SK-N-SH treated with all-trans-retinoic acid at 6 μM for 48 hours (cell line): ENCODE results near the gene QRFP.

Experiments
- ATAC-seq: fragments of 200-7000 bp; cut with Tn5 transposase; 3 replicates; pipeline ENCODE4 v1.9.1; 2020; ENCODE audit warnings: mild to moderate bottlenecking, moderate library complexity
- CSDC2 ChIP-seq: fragments of 250-450 bp; sonication (Bioruptor Pico); IDR thresholded peaks from 2 replicates; pipeline ENCODE4 v1.5.0; 2020; ENCODE audit warnings: mild to moderate bottlenecking, moderate library complexity
- ESRRG ChIP-seq: fragments of 250-450 bp; sonication (Bioruptor Pico); IDR thresholded peaks from 2 replicates; pipeline ENCODE4 v1.6.1; 2021; ENCODE audit warnings: mild to moderate bottlenecking
- GLIS3 ChIP-seq: fragments of 250-450 bp; sonication (Bioruptor Pico); IDR thresholded peaks from 2 replicates; pipeline ENCODE4 v1.5.0; 2020; ENCODE audit warnings: mild to moderate bottlenecking, moderate library complexity
- ISL1 ChIP-seq: fragments of 250-450 bp; sonication (Bioruptor Pico); IDR thresholded peaks from 2 replicates; pipeline ENCODE4 v2.1.2; 2022; ENCODE audit warnings: mild to moderate bottlenecking, moderate library complexity
- OSR1 ChIP-seq: fragments of 250-450 bp; sonication (Bioruptor Pico); IDR thresholded peaks from 2 replicates; pipeline ENCODE4 v1.8.0; 2022; ENCODE audit warnings: moderate library complexity, mild to moderate bottlenecking, inconsistent platforms
- RARB ChIP-seq: fragments of 250-450 bp; sonication (Bioruptor Pico); IDR thresholded peaks from 2 replicates; pipeline ENCODE4 v1.8.0; 2021; ENCODE audit warnings: mild to moderate bottlenecking, moderate library complexity
- SNAI2 ChIP-seq: fragments of 250-450 bp; sonication (Bioruptor Pico); IDR thresholded peaks from 2 replicates; pipeline ENCODE4 v1.5.0; 2020; ENCODE audit warnings: mild to moderate bottlenecking, moderate library complexity
- ZC3H10 ChIP-seq: fragments of 250-450 bp; sonication (Bioruptor Pico); IDR thresholded peaks from 2 replicates; pipeline ENCODE4 v1.5.1; 2021; ENCODE audit warnings: mild to moderate bottlenecking, moderate library complexity
- ZFP3 ChIP-seq: fragments of 250-450 bp; sonication (Bioruptor Pico); IDR thresholded peaks from 2 replicates; pipeline ENCODE4 v1.5.0; 2020; ENCODE audit warnings: mild to moderate bottlenecking, moderate library complexity
- ZNF565 ChIP-seq: fragments of 450-650 bp; formaldehyde crosslinking; conservative IDR thresholded peaks from 2 replicates; pipeline ENCODE4 v1.5.0; 2020; ENCODE audit warnings: low read depth, mild to moderate bottlenecking, moderate library complexity
- TF ChIP-seq, protein P1 (sequence below): fragments of 250-450 bp; sonication (Bioruptor Pico); IDR thresholded peaks from 2 replicates; pipeline ENCODE4 v1.5.1; 2021; ENCODE audit warnings: mild to moderate bottlenecking, moderate library complexity
- TF ChIP-seq, protein P2 (sequence below): fragments of 250-450 bp; sonication (Bioruptor Pico); IDR thresholded peaks from 2 replicates; pipeline ENCODE4 v1.5.0; 2020; ENCODE audit warnings: mild to moderate bottlenecking, moderate library complexity
- TF ChIP-seq, protein P3 (sequence below): fragments of 250-450 bp; sonication (Bioruptor Pico); IDR thresholded peaks from 2 replicates; pipeline ENCODE4 v1.8.0; 2021; ENCODE audit warnings: low read depth, mild to moderate bottlenecking, moderate library complexity, borderline replicate concordance

Gene QRFP

DNA sequence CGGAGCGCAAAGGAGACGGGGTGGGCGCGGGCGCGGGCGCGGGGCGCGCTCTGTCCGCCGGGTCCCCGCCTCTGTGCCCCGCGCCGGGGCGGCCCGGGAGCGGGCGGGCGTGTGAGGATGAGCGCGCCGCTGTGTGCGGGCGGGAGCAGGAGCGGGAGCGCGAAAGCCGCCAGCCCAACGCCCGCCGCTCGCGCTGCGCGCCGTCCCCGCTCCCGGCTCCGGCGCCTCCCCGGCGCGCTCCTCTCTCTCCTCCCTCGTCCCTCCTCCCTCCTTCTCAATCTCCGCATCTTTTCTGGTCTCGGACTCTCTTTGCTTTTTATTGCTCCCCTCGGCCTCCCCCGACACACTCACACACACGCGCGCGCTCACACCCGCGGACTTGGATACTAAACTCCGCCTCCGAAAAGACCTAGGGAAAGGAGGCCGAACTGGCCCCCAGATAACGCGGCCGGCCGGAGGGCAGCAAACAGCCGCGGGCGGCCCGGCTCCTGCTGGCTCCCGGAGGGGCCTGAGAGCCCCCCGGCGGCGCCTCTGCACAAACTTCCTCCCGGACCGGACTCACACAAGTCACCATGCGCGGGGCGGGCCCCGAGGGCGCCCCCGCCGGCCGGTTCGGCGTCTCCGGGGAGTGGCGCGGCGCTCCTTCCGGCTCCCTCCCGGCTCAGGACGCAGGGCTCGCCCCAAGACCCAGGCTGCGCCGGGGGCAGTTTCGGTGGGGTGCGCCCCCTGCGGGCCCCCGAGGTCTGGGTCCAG is 42.2 kb upstream of the QRFP start, which contains the start of gene FIBCD1 (continued):
- TF ChIP-seq, protein P1, sequence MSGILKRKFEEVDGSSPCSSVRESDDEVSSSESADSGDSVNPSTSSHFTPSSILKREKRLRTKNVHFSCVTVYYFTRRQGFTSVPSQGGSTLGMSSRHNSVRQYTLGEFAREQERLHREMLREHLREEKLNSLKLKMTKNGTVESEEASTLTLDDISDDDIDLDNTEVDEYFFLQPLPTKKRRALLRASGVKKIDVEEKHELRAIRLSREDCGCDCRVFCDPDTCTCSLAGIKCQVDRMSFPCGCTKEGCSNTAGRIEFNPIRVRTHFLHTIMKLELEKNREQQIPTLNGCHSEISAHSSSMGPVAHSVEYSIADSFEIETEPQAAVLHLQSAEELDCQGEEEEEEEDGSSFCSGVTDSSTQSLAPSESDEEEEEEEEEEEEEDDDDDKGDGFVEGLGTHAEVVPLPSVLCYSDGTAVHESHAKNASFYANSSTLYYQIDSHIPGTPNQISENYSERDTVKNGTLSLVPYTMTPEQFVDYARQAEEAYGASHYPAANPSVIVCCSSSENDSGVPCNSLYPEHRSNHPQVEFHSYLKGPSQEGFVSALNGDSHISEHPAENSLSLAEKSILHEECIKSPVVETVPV (CRISPR knock-in tag), result no peak
- TF ChIP-seq ZFP3 (CRISPR knock-in tag), result no peak
- TF ChIP-seq ZNF565 (CRISPR knock-in tag), result no peak

DNA sequence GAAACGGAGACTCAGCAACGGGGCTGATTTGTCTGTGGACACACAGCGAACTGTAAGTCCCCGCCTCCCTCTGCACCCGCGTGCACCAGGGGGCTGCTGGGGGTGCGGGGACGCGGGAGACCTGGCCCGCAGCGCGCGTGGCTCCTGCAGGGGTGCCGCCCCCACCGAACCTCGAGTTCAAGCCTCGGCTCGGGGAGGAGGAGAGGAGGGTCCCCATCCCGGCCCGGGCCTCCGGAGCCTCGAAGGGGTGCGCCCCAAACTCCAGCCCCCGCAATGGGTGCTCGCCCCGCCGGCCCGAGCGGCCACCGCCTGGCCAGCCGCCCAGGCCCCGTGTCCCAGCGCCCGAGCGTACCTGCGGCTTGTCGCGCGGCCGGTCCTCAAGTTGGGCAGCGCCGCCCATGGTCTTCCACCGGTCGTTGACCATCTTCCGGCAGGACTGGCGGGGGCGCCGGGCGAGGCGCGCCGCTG is 41.6 kb upstream of the QRFP start:
- no peak for ATAC-seq
- TF ChIP-seq RARB (CRISPR knock-in tag) (no peak), ESRRG (CRISPR knock-in tag) (no peak), ZC3H10 (CRISPR knock-in tag) (no peak), CSDC2 (CRISPR knock-in tag) (no peak), SNAI2 (no peak), OSR1 (no peak), GLIS3 (CRISPR knock-in tag) (no peak), ZNF565 (CRISPR knock-in tag) (no peak)
- TF ChIP-seq, protein P2, sequence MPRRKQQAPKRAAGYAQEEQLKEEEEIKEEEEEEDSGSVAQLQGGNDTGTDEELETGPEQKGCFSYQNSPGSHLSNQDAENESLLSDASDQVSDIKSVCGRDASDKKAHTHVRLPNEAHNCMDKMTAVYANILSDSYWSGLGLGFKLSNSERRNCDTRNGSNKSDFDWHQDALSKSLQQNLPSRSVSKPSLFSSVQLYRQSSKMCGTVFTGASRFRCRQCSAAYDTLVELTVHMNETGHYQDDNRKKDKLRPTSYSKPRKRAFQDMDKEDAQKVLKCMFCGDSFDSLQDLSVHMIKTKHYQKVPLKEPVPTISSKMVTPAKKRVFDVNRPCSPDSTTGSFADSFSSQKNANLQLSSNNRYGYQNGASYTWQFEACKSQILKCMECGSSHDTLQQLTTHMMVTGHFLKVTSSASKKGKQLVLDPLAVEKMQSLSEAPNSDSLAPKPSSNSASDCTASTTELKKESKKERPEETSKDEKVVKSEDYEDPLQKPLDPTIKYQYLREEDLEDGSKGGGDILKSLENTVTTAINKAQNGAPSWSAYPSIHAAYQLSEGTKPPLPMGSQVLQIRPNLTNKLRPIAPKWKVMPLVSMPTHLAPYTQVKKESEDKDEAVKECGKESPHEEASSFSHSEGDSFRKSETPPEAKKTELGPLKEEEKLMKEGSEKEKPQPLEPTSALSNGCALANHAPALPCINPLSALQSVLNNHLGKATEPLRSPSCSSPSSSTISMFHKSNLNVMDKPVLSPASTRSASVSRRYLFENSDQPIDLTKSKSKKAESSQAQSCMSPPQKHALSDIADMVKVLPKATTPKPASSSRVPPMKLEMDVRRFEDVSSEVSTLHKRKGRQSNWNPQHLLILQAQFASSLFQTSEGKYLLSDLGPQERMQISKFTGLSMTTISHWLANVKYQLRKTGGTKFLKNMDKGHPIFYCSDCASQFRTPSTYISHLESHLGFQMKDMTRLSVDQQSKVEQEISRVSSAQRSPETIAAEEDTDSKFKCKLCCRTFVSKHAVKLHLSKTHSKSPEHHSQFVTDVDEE, result no peak

DNA sequence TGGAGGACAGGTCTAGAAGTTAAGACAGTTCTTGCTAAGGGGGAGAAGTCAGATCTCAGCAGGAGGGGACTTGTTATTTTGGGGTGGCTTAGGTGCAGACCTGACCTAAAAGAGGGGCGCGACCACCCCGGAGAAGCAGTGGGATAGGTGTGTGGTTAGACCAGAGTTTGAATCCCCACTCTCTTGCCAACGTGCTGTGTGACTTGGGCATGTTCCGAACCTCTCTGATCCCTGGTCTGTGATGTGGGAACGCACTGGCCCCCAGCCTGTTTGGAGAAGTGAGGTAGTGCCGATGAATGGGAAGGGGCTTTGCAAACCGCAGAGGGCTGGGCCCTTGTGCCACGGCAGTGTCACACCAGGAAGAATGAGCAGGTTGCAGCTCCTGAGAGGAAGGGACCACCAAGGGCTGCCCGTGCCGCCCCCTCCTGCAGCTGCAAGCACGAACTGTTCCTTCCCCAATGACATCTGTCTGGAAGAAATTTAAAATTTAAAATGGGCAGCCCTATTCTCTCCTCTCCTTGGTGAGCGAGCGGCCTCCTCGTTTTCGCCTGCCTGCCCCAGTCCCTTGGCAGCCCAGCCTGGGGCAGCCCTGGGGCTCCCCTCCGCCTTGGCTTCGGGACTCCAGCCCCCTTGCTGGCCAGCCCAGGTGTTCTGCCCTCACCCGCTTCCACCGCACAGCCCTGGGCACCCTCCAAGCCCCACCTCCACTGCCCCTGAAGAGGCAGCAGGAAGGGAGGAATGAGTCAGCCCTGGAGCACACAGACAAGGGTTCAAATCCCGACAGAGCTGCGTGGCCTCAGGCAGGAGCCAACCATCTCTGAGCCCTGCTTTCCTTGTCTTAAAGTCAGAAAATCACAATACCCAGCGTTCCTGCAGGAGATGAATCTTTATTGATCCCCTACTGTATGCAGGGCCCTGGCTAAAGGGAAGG is 40.8 kb upstream of the QRFP start:
- ATAC-seq, result no peak
- TF ChIP-seq, protein P3, sequence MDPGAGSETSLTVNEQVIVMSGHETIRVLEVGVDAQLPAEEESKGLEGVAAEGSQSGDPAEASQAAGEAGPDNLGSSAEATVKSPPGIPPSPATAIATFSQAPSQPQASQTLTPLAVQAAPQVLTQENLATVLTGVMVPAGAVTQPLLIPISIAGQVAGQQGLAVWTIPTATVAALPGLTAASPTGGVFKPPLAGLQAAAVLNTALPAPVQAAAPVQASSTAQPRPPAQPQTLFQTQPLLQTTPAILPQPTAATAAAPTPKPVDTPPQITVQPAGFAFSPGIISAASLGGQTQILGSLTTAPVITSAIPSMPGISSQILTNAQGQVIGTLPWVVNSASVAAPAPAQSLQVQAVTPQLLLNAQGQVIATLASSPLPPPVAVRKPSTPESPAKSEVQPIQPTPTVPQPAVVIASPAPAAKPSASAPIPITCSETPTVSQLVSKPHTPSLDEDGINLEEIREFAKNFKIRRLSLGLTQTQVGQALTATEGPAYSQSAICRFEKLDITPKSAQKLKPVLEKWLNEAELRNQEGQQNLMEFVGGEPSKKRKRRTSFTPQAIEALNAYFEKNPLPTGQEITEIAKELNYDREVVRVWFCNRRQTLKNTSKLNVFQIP (CRISPR knock-in tag), result no peak
- TF ChIP-seq OSR1 (no peak), ISL1 (CRISPR knock-in tag) (no peak)
- TF ChIP-seq, protein P1 (CRISPR knock-in tag), result no peak
- TF ChIP-seq, protein P2, result no peak
